Calu3 (cell line): ENCODE data around the gene CTNNBIP1. TPM values are rescaled to one million over a fixed set of nuclear protein-coding genes. Genes with fewer than 3 reads are reported as not detected.

Experiments
- BruUV-seq: library from RNA; stranded (reverse); fragments of 400-500 nt; replicated peaks from 2 replicates; lab custom pipeline; 2021; lab: Mats Ljungman, UMichigan
- CTCF ChIA-PET: fragments of 300-600 bp; sonication (Branson Sonifier 250); formaldehyde crosslinking; loops from one replicate; lab custom pipeline; 2022; ENCODE audit warnings: antibody characterized with exemption; lab: Charles Lee
- DNase-seq: peaks from one replicate; pipeline ENCODE4 v3.0.0; 2022
- H3K27ac Mint-ChIP-seq: one replicate; pipeline ENCODE4 v1.8.0; 2022; ENCODE audit warnings: mixed read lengths; ENCODE audit not compliant: unreplicated experiment
- H3K27me3 Mint-ChIP-seq: one replicate; pipeline ENCODE4 v1.8.0; 2022; ENCODE audit warnings: mixed read lengths; ENCODE audit not compliant: unreplicated experiment
- H3K36me3 Mint-ChIP-seq: one replicate; pipeline ENCODE4 v1.8.0; 2022; ENCODE audit warnings: mild to moderate bottlenecking, moderate library complexity, mixed read lengths; ENCODE audit not compliant: insufficient read depth, unreplicated experiment
- H3K4me1 Mint-ChIP-seq: one replicate; pipeline ENCODE4 v1.8.0; 2022; ENCODE audit warnings: mild to moderate bottlenecking, low read depth, mixed read lengths; ENCODE audit not compliant: unreplicated experiment
- H3K4me3 Mint-ChIP-seq: one replicate; pipeline ENCODE4 v1.8.0; 2022; ENCODE audit warnings: mild to moderate bottlenecking, low read depth, moderate library complexity, mixed read lengths; ENCODE audit not compliant: unreplicated experiment
- H3K9me3 Mint-ChIP-seq: one replicate; pipeline ENCODE4 v1.8.0; 2022; ENCODE audit warnings: low read depth, mixed read lengths; ENCODE audit not compliant: unreplicated experiment
- CTCF ChIP-seq: fragments of 200-600 bp; IDR thresholded peaks from one replicate; pipeline ENCODE4 v1.8.0; 2022; ENCODE audit warnings: antibody characterized with exemption; ENCODE audit not compliant: unreplicated experiment
- intact Hi-C: fragments of 100-400 bp; cut with micrococcal nuclease; formaldehyde crosslinking; loops from one replicate; pipeline ENCODE4 v1.10.0; 2022; ENCODE audit not compliant: unreplicated experiment
- total RNA-seq: library from RNA; stranded (reverse); gene quantifications from 2 replicates; pipeline ENCODE4 v1.2.3, GENCODE V29; 2022

CTNNBIP1 gene
- total RNA-seq, 1 experiment from 2014 or later, result 11.8 TPM

- peak; percentile 55 for DNase-seq
- CTCF ChIA-PET, result interaction anchor here (0.6 to 0.9 kb wide), 2 partner anchors 10 to 14 kb away, joined by 3 to 4 read pairs; no protein-coding TSS in a partner anchor
- no peaks in the 10 kb centered on the region for H3K36me3 Mint-ChIP-seq
- H3K27me3 Mint-ChIP-seq, result no peaks in the 10 kb centered on the region
- TF ChIP-seq CTCF, result no peak
- H3K27ac Mint-ChIP-seq, result peak overlapping the region; percentile 47
- H3K9me3 Mint-ChIP-seq, result no peaks in the 10 kb centered on the region
- H3K4me1 Mint-ChIP-seq, result peaks cover 13% of the 10 kb centered on the region
- intact Hi-C loops, result no loop called here
- peak overlapping the region; percentile 60 for H3K4me3 Mint-ChIP-seq
- no TSS peak for BruUV-seq
Observed at GRCh38 chr1:9900142-9901043, 9.7 kb downstream of the CTNNBIP1 start.

GRCh38 chr1:9894115-9894514 lies 16.0 kb downstream of the CTNNBIP1 start:
- CTCF ChIA-PET, result no interaction called here
- H3K36me3 Mint-ChIP-seq, result peaks cover 4% of the 10 kb centered on the region
- H3K27me3 Mint-ChIP-seq, result no peaks in the 10 kb centered on the region
- no peak for DNase-seq
- peaks cover 38% of the 10 kb centered on the region for H3K4me1 Mint-ChIP-seq
- peak overlapping the region; percentile 39 for H3K4me3 Mint-ChIP-seq
- no TSS peak for BruUV-seq
- no peaks in the 10 kb centered on the region for H3K9me3 Mint-ChIP-seq
- intact Hi-C loops, result no loop called here
- peak overlapping the region; percentile 67 for H3K27ac Mint-ChIP-seq
- no peak for TF ChIP-seq CTCF

GRCh38 chr1:9892563-9893528 lies 17.2 kb downstream of the CTNNBIP1 start:
- Mint-ChIP-seq H3K4me1 (peaks cover 38% of the 10 kb centered on the region), H3K9me3 (no peaks in the 10 kb centered on the region), H3K27ac (peak overlapping the region; percentile 67), H3K4me3 (peak overlapping the region; percentile 39), H3K27me3 (no peaks in the 10 kb centered on the region), H3K36me3 (peaks cover 4% of the 10 kb centered on the region)
- BruUV-seq, result no TSS peak
- intact Hi-C loops, result no loop called here
- peak; percentile 50 for DNase-seq
- CTCF ChIA-PET, result interaction anchor here (0.7 to 1.6 kb wide), 3 partner anchors 15 to 50 kb away, joined by 3 to 5 read pairs (median 4); partner anchors contain the start of genes LZIC and NMNAT1
- TF ChIP-seq CTCF, result no peak

- Mint-ChIP-seq H3K9me3 (no peaks in the 10 kb centered on the region), H3K4me3 (no peak overlapping the region), H3K27ac (no peak overlapping the region), H3K27me3 (no peaks in the 10 kb centered on the region), H3K4me1 (peaks cover 38% of the 10 kb centered on the region), H3K36me3 (peaks cover 4% of the 10 kb centered on the region)
- no peak for TF ChIP-seq CTCF
- CTCF ChIA-PET, result interaction anchor here (0.9 kb wide), 1 partner anchor 9 kb away, joined by 3 read pairs; no protein-coding TSS in a partner anchor
- intact Hi-C loops, result no loop called here
- no TSS peak for BruUV-seq
- no peak for DNase-seq
Observed at GRCh38 chr1:9891207-9891606, 18.9 kb downstream of the CTNNBIP1 start.
